Activated T-cell treated with anti-CD3 and anti-CD28 coated beads, Interleukin-2, amount 50 U/mL, for 4 hours (primary cell): Measurements from ENCODE around the gene TPM4. TPM values are rescaled to one million over a fixed set of nuclear protein-coding genes. Genes with fewer than 3 reads are reported as not detected.
"Not testable (repeated sequence)": the region's sequence is repeated elsewhere in the genome, so short reads cannot be mapped to it uniquely, and the experiment has no call there.

Experiments used
- ATAC-seq, 2 donors: fragments of 200-7000 bp; cut with Tn5 transposase; one replicate each; pipeline ENCODE4 v1.10.0; 2021
- DNase-seq: peaks from one replicate; pipeline ENCODE4 v3.0.0-alpha.2; 2020
- H3K27me3 Mint-ChIP-seq: one replicate; pipeline ENCODE4 v1.8.0; 2021; ENCODE audit warnings: low read depth, mixed read lengths
- H3K36me3 Mint-ChIP-seq: one replicate; pipeline ENCODE4 v1.8.0; 2022; ENCODE audit warnings: mixed read lengths; ENCODE audit not compliant: insufficient read depth
- H3K4me1 Mint-ChIP-seq: one replicate; pipeline ENCODE4 v1.8.0; 2021; ENCODE audit warnings: low read depth, mixed read lengths
- H3K4me3 Mint-ChIP-seq: one replicate; pipeline ENCODE4 v1.8.0; 2021; ENCODE audit warnings: mild to moderate bottlenecking, moderate library complexity, mixed read lengths
- H3K9me3 Mint-ChIP-seq: one replicate; pipeline ENCODE4 v1.8.0; 2021; ENCODE audit warnings: mixed read lengths
- total RNA-seq, 3 donors: library from RNA; stranded (reverse); gene quantifications; one replicate each; pipeline ENCODE4 v1.2.1, GENCODE V29; 2021

The TPM4 gene
- total RNA-seq, 3 donors from 2014 or later, result 153 to 177 (median 168) TPM

DNA sequence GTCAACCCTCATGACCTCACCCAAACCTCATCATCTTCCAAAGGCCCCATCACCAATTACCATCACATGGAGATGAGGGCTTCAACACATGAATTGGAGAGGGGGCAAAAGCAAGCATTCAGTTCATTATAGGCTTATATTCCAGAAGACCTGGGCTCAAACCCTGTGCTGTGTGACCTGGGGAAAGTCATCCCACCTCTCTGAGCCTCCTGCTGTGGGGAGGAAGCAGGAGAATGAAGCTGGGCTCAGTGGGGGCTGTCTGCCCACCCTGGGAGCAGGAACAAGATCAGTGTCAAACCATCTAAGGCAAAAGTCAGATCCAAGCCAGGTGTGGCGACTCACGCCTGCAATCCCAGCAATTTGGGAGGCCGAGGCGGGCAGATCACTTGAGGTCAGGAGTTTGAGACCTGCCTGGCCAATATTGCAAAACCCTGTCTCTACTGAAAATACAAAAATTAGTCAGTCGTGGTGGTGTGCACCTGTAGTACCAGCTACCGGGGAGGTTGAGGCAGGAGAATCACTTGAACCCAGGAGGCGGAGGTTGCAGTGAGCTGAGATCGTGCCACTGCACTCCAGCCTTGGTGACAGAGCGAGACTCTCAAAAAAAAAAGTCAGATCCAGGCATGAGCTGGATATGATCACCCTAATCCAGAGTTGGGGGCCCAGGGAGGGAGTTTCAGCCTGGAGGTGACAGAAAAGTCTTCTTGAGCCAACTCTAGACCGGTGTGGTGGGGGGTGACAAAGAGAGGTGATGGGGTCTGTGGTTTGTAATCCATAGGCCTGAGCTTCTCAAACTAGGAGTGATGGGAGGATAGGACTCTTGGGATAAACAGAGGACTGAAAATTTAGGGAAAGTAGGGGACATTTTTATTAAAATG, 1.6 kb upstream of the TPM4 start:
- peaks cover 56% of the 10 kb centered on the region for H3K4me1 Mint-ChIP-seq
- DNase-seq, result no peak
- ATAC-seq, result no peak
- H3K27me3 Mint-ChIP-seq, result no peaks in the 10 kb centered on the region
- peak overlapping the region; percentile 81 for H3K4me3 Mint-ChIP-seq
- no peaks in the 10 kb centered on the region for H3K9me3 Mint-ChIP-seq
- H3K36me3 Mint-ChIP-seq, result no peaks in the 10 kb centered on the region

GRCh38 chr19:16075430-16076153, 703 bp upstream of the TPM4 start:
- ATAC-seq (no peak), DNase-seq (no peak)
- H3K4me1 Mint-ChIP-seq, result peaks cover 64% of the 10 kb centered on the region
- no peaks in the 10 kb centered on the region for H3K27me3 Mint-ChIP-seq
- H3K4me3 Mint-ChIP-seq, result peak overlapping the region; percentile 81
- H3K9me3 Mint-ChIP-seq, result no peaks in the 10 kb centered on the region
- H3K36me3 Mint-ChIP-seq, result peaks cover 3% of the 10 kb centered on the region

DNA sequence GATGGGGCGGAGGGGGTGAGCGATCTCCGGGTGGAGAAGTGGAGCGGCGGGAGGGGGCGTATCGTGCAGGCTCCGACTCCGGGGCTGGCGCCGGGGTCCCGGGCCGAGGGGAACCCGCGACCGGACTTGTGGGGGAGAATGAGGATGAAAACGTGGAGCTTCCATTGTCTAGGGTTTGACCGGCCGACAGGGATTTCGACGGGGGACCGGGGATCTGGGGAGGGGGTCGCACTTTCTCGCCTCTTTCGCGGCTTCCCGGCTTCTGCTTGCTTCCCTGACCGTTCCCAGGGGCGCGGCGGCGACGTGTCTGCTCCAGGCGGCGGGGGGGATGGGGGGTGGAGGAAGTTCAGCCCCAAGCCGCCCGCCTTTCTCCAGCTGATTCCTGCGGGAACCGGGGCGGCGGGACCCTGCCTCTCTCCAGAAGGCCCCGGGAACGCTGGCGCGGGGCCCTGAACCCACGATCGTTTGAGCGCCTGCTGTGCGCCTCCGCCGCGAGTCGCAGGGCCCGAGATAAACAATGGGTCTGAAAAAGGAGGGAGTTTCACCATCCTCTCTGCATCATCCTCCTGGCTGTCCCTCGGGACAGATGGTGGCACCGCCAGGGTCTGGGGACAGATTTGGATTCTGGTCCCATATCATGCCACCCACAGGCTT, 790 bp downstream of the TPM4 start:
- Mint-ChIP-seq H3K27me3 (no peaks in the 10 kb centered on the region), H3K4me1 (peaks cover 73% of the 10 kb centered on the region), H3K4me3 (peak overlapping the region; percentile 81), H3K9me3 (no peaks in the 10 kb centered on the region), H3K36me3 (peaks cover 13% of the 10 kb centered on the region)
- ATAC-seq (no peak), DNase-seq (peak; percentile 23)

- DNase-seq (no peak), ATAC-seq (no peak)
- Mint-ChIP-seq H3K9me3 (no peaks in the 10 kb centered on the region), H3K4me3 (peak overlapping the region; percentile 81), H3K4me1 (peaks cover 74% of the 10 kb centered on the region), H3K36me3 (peaks cover 19% of the 10 kb centered on the region), H3K27me3 (no peaks in the 10 kb centered on the region)
Measured at GRCh38 chr19:16077984-16078758, 1.9 kb downstream of the TPM4 start.

GRCh38 chr19:16078759-16079707, 2.7 kb downstream of the TPM4 start:
- no peaks in the 10 kb centered on the region for H3K27me3 Mint-ChIP-seq
- peaks cover 24% of the 10 kb centered on the region for H3K36me3 Mint-ChIP-seq
- peak; percentile 70 to 74 for ATAC-seq
- peak overlapping the region; percentile 81 for H3K4me3 Mint-ChIP-seq
- H3K9me3 Mint-ChIP-seq, result no peaks in the 10 kb centered on the region
- H3K4me1 Mint-ChIP-seq, result peaks cover 70% of the 10 kb centered on the region
- DNase-seq, result peak; percentile 61

GRCh38 chr19:16084067-16084685, 7.9 kb downstream of the TPM4 start:
- peaks cover 69% of the 10 kb centered on the region for H3K4me1 Mint-ChIP-seq
- DNase-seq (no peak), ATAC-seq (no peak)
- no peak overlapping the region for H3K4me3 Mint-ChIP-seq
- no peaks in the 10 kb centered on the region for H3K9me3 Mint-ChIP-seq
- H3K36me3 Mint-ChIP-seq, result peaks cover 53% of the 10 kb centered on the region
- no peaks in the 10 kb centered on the region for H3K27me3 Mint-ChIP-seq

DNA sequence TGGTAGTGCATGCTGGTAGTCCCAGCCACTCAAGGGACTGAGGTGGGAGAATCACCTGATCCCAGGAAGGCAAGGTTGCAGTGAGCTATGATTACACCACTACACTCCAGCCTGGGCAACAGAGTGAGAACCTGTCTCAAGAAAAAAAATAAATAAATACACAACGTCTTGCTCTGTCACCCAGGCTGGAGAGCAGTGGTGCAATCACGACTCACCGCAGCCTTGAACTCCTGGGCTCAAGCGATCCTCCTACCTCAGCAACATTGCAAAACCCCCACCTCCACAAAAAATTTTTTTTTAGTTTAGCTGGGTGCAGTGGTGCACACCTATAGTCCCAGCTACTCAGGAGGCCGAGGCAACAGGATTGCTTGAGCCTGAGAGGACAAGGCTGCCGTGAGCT, 8.8 kb downstream of the TPM4 start:
- H3K27me3 Mint-ChIP-seq, result no peaks in the 10 kb centered on the region
- peaks cover 61% of the 10 kb centered on the region for H3K4me1 Mint-ChIP-seq
- no peaks in the 10 kb centered on the region for H3K9me3 Mint-ChIP-seq
- no peak overlapping the region for H3K4me3 Mint-ChIP-seq
- ATAC-seq, result peak; percentile 19 to 34
- H3K36me3 Mint-ChIP-seq, result peaks cover 58% of the 10 kb centered on the region
- no peak for DNase-seq

GRCh38 chr19:16087404-16087803, 11.1 kb downstream of the TPM4 start:
- not testable (repeated sequence) for ATAC-seq, H3K27me3 Mint-ChIP-seq, DNase-seq, H3K4me3 Mint-ChIP-seq, H3K9me3 Mint-ChIP-seq
- Mint-ChIP-seq H3K36me3 (peaks cover 42% of the 10 kb centered on the region), H3K4me1 (peaks cover 38% of the 10 kb centered on the region)

- Mint-ChIP-seq H3K27me3 (no peaks in the 10 kb centered on the region), H3K36me3 (peaks cover 43% of the 10 kb centered on the region), H3K4me3 (no peak overlapping the region), H3K4me1 (peaks cover 33% of the 10 kb centered on the region), H3K9me3 (no peaks in the 10 kb centered on the region)
- ATAC-seq (no peak), DNase-seq (no peak)
Measured at GRCh38 chr19:16087940-16088339, 11.6 kb downstream of the TPM4 start.

DNA sequence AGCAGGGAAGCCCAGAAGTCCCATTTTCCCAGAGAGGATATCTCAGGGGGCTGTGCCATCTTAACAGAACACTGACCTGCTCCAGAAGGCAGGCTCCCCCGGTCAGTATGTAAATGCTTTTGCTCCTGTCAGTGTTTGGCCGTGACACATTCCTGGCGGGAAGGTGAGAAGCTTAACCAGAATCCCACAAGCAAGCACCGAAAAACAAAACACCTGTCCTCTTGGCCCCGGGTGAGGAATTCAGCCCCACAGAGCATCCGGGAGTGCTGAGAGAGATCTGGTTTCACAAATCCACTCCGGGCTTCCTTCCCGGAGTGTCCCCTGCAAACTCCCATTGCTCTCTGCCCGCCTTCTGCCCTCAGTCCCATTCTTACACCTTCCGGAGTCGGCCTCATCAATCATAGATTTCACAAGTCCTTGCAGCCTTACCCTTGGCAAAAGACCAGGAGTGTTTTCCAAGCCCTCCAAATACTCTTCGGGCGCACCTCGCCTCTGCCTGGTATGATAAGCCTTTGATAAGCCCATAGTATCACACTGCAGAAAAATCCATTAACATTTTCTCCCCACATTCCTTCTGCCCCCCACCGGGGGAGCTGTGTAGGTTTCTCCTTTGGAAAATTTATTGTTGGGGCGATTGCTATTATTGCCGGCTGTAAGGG, 12.2 kb downstream of the TPM4 start:
- peaks cover 42% of the 10 kb centered on the region for H3K36me3 Mint-ChIP-seq
- ATAC-seq (no peak), DNase-seq (no peak)
- H3K4me3 Mint-ChIP-seq, result no peak overlapping the region
- no peaks in the 10 kb centered on the region for H3K27me3 Mint-ChIP-seq
- peaks cover 30% of the 10 kb centered on the region for H3K4me1 Mint-ChIP-seq
- H3K9me3 Mint-ChIP-seq, result no peaks in the 10 kb centered on the region

DNA sequence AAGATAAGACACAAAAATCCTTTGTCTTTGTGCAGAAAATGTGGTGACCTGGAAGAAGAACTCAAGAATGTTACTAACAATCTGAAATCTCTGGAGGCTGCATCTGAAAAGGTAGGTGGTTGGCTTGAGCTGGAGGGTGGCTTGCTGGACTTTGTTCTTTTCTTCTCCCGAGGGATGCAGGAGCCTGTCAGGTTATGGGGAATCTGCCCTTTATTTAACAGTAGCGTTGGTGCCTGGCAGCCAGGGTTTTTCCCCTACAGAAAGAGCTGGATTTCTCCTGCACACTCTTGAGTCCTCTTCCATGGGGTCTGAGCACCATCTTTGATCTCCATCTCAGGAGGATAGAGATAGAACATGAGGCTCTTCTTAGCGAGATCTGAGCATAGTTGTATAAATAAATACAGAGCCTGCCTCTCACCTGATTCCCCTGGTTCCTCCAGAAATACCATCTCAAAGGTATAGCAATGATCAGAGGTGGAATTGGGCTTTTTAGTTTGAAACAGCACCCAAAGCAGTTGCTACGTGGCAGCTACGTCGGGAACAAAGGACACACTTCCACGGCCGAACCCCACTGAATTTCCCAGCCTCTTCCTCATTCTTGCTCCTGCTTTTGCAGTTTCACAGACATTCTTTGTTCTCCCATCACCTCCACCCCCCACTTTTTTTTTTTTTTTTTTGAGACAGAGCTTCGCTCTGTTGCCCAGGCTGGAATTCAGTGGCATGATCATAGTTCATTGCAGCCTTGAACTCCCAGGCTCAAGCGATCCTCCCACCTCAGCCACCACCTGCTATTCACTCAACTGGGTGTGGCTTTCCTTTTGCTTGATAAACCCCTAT, 12.9 kb downstream of the TPM4 start:
- Mint-ChIP-seq H3K4me1 (peaks cover 31% of the 10 kb centered on the region), H3K27me3 (no peaks in the 10 kb centered on the region), H3K9me3 (no peaks in the 10 kb centered on the region), H3K36me3 (peaks cover 43% of the 10 kb centered on the region), H3K4me3 (no peak overlapping the region)
- no peak for DNase-seq
- ATAC-seq, result no peak
